Suppressor macrophage treated with lipopolysaccharide for 1 hour (primary cell): ENCODE measurements around the gene ZNF75A.
"Not testable (repeated sequence)": the region's sequence is repeated elsewhere in the genome, so short reads cannot be mapped to it uniquely, and the experiment has no call there.

Experiments
- DNase-seq, 3 donors: peaks; one replicate each; pipeline ENCODE4 v3.0.0-alpha.2; 2020 to 2022

The ZNF75A gene

DNA sequence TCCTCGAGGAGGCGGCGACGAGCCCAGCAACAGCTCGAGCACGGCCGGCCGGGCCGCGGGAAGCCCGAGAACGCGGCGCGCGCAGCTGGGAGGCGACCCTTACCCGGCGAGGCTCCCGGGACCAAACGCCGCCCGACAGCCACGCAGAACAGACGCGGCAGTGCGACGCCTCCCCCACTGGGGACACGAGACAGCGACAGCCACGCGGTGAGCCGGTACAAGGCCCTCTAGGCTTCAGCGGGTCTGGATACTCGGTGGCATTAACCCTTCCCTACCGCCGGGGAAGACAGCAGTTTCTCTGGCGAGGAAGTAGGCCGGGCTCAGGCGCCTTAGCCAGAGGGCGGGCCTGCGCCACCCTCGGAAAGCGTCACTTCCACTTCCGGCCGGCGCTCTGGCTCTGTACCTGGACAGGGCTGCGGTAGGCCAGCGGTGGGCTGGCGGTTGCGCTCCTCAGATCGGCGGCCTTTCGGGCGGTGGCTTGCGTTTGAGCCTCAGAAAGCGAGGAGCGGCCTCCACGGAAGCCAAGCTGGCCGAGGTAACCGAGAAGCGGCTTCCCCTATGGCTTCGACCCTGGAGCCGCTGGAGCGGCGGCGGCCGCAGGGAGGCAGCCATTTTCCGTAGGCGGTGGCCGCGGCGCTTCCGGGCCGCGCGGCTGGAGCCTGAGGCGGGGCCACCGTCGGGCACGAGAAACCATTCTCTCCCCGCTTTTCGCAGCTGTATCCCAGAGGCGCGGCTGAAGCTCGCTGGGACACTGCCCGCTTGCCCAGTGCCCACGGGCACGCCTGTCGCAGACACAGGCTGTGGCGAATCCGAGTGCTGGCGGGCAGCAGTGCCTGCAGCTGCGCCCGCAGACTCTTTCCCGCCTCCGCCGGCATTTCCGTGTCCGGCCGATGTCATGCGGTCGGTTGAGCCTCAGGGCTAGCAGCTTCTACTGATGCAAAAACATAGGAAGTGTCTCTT, at the start of gene ZNF75A, which contains the start of gene TIGD7:
TSS of gene ZNF75A (plus strand) at position 389 of the 960 bp plus-strand sequence. CDS start 2,932 bp downstream, outside the sequence.
TSS of gene TIGD7 (minus strand) at position 322 of the 960 bp plus-strand sequence. CDS start 4,816 bp downstream, outside the sequence.
- peak; percentile 90 to 92 (median 90) for DNase-seq

DNA sequence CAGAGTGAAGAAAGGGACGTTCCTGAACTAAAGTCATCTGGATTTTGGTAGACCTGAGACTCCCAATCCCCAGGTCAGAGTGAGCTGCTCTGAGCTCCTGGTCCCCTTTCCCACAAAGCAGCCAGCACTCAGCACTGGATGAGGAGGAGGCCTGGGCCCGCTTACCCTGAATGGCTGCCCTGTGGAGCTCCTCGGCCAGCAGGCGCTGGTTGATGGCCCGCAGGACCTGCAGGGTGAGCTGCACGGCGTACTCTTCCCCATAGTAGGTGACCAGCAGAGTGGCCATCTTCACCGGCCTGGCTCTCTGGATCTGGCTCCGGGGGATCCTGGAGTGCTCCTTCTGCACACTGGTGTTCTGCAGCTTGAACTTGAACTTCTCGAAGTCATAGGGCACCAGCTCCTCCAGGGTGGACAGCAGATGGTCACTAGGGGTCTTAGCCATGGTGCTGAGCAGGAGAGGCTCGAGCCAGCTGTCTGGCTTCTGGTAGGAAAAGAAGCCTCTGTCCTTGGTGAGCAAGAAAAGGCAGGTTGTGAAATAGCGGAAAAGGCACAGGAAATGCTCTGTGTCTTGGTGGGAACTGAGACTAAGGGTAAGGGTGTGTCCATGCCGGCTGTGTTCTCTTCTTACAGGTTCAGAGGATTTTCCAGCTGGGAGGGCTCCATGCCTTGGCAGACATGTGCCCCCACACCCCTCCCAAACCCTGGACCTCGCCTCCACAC, 49.0 kb upstream of the ZNF75A start, which contains the start of gene MEFV:
TSS of gene MEFV (minus strand) at position 488 of the 720 bp plus-strand sequence. CDS start at position 442, 46 bp downstream.
- peak; percentile 86 to 95 (median 93) for DNase-seq

DNA sequence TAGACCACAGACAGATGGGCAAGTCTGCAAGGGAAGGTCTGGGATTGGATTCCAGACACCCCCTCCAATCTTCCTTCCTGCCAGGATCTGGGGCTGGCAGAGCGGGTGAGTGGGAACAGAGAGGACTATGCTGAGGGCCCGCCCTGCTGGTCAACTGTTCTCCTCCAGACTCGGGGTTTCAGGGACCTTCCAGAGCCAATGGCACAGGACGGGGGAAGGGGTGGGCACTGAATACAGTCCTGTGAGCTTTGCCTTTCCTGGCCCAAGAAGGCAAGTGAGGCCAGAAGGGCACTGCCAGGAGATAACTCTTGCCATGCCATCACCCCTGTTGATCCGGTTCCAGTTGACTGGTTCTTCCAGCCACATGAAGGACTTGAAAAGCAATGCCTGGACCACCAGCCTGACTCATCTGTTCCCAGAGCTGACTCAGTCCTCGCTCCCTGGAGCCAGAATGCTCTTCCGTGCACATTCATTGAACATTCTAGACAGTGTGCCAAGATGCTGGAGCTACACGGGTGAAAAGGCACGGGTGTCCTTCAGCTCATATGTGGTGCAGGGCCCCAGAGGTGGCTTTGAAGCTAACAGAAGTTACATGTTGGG, 48.3 kb upstream of the ZNF75A start:
- DNase-seq: peak; percentile 55 to 69 (median 61)

DNA sequence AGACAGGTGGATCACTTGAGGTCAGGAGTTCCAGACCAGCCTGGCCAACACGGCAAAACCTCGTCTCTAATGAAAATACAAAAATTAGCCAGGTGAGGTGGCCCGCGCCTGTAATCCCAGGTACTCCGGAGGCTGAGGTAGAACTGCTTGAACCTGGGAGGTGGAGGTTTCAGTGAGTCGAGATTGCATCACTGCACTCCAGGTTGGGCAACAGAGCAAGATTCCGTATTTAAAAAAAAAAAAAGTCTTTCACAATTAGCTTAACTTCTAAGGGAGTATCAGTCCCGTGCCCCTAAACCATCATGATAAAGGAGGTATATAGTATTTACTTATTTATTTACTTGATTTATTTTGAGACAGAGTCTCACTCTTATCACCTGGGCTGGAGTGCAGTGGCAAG, 45.5 kb upstream of the ZNF75A start:
- peak; percentile 27 to 36 (median 28) for DNase-seq

DNA sequence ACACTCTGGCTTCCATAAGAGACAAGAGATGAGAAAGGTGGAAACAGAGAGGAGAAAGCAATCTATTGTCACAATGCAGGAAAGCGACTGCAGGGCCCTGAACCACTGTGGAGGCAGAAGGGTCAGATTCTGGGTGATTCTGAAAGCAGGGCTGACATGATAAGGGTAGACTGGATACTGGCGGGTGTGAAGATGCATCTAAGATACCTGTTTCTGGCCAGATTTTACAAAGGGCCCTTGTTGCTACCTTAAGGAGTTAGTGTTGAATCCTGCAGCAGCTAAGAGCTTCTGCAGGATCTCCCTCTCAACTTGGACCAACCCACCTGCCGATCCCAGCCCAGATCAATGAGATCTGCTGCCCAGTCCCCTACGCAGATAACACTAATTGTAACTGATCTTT, 42.8 kb upstream of the ZNF75A start:
- DNase-seq: no peak

DNA sequence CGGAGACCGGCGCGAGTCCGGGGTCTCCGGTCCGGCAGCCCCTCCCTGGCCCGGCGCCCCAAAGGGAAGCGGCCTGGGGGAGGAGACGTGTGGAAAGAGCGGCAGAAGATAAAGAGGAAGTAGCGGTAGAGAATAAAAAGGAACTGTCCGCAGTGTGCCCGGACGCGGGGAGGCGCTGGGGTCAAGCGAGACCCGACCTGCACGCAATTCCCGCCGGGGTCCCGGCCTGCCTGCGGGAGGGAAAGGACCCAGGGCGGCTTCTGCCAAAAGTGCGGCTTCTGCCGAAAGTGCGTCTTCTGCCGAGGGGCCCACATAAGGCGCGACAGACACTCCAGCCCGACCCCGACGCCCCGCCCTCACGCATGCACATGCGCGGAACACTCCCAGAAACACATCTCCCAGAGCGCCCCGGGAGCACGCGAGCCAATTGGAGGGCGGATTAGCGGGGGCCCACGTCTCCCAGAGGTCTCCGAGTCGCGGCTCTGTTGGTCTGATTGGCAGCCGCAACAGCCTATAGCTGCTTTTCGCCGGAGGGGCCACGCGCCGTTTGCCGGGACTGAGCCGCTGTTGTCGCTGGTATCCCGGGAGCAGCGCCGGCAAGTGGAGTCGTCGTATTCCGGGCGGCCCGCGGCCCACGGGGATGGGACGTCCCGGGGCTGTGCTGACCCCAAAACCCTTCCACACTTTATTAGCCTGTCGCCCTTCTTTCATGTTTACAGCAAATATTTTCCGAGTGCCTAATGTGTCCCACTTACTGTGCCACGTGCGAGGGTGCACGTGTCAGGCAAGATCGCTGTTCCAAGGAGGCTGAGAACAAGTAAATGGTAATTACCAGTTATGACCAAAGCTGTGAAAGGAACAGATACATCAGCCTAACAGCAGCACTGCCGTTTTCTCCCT, 40.9 kb upstream of the ZNF75A start:
- DNase-seq: peak; percentile 97 to 98 (median 98)

DNA sequence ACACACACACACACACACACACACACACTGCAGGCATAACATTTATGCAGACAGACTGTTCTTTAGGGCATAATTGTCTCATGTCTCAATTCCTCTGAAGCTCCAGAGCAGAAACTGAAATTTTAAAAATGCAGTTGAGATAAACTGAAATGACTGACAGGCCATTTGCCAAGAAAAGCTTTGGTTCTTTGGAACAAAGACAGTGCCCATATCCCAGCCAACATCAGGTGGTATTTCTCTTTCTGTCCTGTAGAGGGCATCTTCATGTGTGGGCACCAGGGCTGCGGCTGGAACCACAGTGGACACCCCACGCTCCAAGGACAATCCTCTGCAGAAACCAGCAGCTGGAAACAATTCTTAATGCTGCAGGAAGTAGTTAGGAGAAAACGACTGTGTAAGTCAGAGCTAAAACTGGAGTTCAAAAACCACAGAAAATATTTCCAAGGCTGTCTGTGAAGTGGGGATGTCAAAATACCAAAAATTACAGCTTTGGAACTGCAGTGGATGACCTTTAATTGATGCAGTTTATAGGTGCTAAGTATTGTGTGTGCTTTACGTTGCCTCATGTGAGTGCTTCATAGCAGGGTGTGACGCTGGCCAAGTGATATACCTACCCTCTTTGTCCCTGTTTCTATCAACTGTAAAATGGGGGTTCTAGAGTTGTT, 38.3 kb upstream of the ZNF75A start:
- DNase-seq: peak in 2 of 3 donors; percentile 33 to 35

DNA sequence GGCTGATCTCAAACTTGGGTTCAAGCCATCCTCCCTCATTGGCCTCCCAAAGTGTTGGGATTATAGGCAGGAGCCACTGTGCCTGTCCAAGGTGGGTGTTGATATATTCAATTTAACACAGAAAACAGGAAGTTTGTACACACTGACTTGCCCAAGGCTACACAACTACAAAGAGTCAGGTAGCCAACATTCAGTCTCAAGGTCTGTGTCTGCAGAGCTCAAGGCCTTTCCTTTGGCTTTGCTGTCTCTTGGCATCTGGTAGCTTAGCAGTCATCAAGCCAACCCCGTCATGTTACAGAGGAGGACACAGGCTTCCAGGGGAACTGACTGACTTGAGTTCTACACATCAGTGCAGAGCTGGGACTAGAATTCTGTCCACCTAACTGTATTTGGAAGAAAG, 37.0 kb upstream of the ZNF75A start:
- no peak for DNase-seq

DNA sequence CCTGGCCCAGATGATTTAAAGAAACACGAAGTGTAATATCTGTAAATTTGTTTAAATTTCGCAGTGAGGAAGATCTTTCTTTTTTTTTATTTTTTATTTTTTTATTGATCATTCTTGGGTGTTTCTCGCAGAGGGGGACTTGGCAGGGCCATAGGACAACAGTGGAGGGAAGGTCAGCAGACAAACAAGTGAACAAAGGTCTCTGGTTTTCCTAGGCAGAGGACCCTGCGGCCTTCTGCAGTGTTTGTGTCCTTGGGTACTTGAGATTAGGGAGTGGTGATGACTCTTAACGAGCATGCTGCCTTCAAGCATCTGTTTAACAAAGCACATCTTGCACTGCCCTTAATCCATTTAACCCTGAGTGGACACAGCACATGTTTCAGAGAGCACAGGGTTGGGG, 34.6 kb upstream of the ZNF75A start:
- DNase-seq: not testable (repeated sequence)

DNA sequence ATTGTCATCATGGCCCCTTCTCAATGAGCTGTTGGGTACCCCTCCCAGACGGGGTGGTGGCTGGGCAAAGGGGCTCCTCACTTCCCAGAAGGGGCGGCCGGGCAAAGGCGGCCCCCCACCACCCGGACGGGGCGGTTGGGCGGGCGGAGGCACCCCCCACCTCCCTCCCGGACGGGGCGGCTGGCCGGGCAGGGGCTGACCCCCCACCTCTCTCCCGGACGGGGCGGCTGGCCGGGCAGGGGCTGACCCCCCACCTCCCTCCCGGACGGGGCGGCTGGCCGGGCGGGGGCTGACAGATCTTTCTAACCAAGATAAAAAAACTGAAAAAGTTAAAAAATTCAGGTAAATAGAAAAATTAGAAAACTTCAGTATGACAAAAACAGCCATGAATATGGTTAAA, 34.0 kb upstream of the ZNF75A start:
- not testable (repeated sequence) for DNase-seq

DNA sequence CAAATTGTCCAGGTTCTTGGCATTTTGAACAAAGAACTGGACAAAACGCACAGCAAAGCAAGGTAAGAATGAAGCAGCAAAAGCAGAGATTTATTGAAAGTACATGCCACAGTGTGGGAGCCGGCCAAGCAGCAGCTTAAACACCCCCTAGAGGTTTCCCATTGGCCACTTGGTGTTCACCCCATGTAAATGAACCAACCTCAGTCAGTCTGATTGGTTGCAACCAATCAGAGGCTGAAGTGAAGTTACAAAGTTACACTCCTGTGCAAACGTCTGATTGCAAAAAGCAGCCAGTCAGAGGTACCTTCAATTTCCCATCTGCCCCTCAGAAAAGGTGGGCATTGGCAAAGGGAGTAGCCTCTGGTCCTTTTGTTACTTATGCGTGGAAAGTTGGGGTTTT, 30.8 kb upstream of the ZNF75A start:
- DNase-seq: no peak

DNA sequence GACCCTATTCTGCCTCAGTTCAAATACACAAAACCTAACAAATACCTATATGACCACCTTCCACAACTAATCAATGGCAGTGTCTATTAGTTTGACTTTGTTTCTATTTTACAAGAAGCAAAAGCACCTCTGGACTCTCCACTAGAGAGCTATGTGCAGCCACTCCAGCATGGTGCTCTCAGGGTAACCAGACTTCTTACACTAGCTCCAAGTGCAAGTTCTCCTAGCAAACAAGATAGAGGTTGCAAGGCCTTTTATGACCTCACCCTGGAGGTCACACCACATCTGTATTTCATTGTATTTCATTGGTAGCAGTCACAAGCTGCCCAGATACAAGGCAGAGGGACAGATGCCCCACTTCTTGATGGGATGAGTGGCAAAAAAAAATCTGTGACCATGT, 30.4 kb upstream of the ZNF75A start:
- no peak for DNase-seq

DNA sequence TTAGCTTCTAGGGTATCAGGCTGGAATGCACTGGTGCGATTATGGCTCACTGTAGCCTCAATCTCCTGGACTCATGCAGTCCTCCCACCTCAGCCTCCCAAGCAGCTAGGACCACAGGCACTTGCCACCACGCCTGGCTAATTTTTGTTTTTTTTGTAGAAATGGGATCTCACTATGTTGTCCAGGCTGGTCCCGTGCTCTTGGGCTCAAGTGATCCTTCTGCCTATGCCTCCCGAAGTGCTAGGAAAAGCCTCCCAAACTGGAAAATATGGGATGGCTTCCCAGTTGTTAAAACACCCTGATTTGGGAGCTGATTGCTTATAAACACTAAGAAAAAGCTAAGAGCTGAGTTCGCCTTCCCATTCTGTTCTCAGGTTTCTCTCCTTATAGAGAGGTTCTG, 28.6 kb upstream of the ZNF75A start:
- no peak for DNase-seq

DNA sequence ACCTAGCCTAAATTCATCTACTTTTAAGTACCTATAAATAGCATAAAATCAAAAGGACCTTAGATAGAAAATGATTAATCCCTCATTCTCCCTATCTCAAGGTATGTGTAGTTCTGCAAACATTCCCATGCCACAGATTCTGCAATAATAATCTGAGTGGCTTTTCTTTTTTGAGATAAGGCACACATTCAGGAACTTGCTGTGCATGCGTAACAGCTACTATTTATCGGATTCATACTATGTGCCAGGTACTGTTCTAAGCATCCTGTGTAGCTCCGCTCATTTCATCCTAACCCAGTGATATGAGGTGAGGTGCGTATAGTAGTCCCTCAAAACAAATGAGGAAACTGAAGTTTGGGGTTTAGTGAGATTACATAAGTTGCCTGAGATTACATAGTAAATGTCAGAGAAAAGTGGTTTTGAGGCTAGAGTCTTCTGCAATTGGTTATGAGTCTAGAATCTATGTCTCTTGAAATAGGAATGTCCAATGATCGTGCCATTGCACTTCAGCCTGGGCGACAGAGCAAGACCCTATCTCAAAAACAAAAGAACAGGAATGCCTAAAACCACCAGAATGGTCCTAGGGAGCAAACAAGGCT, 24.0 kb upstream of the ZNF75A start:
- DNase-seq: no peak

DNA sequence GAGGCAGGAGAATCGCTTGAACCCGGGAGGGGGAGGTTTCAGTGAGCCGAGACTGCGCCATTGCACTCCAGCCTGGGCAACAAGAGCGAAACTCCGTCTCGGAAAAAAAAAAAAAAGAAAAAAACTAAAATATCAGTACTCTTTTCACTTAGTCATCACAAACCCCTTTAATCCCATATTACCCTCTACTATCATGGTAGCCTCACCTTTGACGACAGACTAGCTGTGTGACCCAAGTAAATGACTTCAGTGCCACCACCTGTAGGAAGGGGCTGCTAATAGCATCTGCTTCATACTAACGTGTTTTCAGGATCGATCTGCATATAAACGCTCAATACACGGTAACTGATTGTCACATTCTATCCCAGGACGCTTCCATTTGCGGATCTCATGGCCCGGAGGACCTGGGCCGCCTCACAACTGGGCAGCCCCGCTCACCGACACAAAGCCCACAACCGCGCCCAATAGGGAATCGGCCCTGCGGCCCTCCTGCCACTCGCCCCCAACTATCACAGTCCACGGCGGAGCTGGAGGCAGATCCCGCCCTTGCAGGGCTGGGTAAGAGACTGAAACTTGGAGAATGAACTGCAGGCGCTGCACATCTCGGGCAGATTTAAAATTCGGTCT, 23.1 kb upstream of the ZNF75A start:
- no peak for DNase-seq

DNA sequence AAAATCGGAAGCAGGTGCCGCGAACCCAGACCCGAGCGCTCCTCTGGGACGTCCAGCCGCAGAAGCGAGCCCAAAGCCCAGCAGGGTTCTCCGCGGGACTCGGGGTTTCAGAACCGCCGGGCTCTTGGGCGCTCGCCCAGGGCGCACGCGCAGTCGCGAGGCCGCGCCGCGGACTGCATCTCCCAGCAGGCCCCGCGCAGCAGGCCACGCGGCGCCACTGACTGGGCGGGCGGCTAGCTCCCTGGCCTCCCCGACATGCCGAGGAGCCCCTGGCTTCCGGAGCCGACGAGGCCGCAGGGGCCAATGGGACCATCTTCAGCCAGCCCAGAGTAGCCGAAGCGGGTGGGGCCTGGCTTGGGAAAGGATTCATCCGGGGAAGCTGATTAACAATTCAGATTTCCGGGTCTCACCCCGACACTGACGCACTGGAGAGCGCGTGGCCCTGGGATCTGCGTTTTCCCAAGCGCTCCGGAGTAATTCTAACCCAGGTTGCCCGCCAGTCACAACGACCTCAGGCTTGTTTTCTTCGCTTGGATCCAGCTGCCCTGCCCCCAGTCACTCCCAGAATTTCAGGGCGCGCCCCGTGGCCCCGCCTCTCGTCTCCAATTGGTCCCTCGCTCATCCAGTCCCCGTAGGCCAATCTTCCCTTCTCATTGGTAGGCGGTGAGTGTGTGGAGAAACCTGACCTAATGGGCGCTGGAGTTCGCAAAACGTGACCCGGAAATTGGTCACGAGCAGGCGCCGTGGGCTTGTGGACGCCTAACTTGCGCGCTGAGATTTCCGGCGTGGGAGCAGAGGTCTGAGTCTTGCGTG, 22.4 kb upstream of the ZNF75A start, which contains the start of gene ZNF263:
TSS of gene ZNF263 (plus strand) at position 762 of the 813 bp plus-strand sequence. CDS start 328 bp downstream, outside the sequence.
- DNase-seq: peak; percentile 98 to 99 (median 98)

DNA sequence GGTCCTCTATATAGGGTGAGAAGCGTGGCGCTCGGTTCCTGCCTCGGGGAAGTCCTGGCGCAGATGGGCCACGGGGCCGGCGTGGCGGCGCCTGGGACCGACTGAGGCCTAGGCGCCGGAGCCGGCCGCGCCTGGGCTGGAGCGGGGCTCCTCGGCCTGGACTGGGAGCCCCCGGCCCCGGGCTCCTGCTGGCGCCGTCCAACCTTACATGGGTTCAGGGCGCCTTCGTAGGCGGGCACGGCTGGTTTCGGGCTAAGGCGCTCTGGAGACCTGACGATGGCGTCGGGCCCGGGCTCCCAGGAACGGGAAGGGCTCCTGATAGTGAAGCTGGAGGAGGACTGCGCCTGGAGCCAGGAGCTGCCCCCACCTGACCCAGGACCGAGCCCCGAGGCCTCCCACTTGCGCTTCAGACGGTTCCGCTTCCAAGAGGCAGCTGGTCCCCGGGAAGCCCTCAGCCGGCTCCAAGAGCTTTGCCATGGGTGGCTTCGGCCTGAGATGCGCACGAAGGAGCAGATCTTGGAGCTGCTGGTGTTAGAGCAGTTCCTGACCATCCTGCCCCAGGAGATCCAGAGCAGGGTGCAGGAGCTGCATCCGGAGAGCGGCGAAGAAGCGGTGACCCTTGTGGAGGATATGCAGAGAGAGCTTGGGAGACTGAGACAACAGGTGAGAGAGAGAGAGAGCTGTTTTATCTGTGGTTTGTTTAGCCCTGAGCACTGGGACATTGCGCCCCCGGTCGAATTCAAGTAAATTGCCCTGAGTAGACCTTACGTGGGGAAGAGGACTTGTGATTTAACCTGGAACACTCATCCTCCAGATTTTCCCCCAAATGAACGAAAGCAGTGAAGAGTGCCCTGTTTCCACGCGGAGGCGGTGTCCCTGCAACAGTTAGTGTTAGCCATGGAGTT, 21.5 kb upstream of the ZNF75A start:
- peak; percentile 36 to 66 (median 58) for DNase-seq

DNA sequence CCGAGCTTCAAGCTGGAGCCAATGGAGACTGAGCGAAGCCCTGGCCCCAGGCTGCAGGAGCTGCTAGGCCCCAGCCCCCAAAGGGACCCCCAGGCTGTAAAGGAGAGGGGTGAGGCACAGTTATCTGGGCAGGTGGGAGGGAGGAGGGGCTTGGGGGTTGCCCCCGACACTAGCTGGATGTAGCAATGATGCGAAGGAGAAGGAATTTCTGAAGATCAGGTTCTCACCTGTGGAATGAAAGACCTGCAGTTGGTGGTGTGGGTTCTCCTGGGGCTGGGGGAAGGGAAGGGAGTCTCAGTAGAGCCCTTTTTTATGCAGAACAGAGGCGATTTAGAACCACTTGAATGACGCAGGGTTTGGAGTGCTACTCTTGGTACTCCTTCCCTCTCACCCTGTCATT, 20.2 kb upstream of the ZNF75A start:
- no peak for DNase-seq
